Activated T-cell treated with anti-CD3 and anti-CD28 coated beads, Interleukin-2, amount 50 U/mL, for 48 hours (primary cell): ENCODE data around the gene DYRK3.

Experiments
- DNase-seq, 2 experiments: peaks; one replicate each; pipeline ENCODE4 v3.0.0-alpha.2; 2020

Gene DYRK3

GRCh38 chr1:206684478-206685333 lies 49.4 kb downstream of the DYRK3 start, which contains the start of gene MAPKAPK2:
Gene MAPKAPK2 (plus strand): TSS chr1:206684905. CDS start chr1:206685230, 325 bp downstream.
- DNase-seq = peak; percentile 81 to 83

DNA sequence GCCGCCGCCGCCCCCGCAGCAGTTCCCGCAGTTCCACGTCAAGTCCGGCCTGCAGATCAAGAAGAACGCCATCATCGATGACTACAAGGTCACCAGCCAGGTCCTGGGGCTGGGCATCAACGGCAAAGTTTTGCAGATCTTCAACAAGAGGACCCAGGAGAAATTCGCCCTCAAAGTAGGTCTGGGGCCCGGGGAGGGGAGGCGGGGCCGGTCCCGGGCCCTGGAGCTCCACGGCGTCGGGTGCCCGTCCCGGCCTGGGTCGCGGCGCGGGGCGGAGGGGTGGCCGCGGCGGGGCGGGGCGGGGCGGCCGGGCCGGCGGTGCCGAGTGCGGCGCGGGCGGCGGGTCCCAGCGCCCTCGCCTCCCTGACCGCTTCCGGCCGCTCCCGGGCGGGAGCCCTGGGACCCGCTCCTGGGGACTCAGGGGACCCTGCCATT lies 50.0 kb downstream of the DYRK3 start:
- peak; percentile 71 for DNase-seq

GRCh38 chr1:206685769-206686477 lies 50.6 kb downstream of the DYRK3 start:
- DNase-seq = peak; percentile 68 to 70

DNA sequence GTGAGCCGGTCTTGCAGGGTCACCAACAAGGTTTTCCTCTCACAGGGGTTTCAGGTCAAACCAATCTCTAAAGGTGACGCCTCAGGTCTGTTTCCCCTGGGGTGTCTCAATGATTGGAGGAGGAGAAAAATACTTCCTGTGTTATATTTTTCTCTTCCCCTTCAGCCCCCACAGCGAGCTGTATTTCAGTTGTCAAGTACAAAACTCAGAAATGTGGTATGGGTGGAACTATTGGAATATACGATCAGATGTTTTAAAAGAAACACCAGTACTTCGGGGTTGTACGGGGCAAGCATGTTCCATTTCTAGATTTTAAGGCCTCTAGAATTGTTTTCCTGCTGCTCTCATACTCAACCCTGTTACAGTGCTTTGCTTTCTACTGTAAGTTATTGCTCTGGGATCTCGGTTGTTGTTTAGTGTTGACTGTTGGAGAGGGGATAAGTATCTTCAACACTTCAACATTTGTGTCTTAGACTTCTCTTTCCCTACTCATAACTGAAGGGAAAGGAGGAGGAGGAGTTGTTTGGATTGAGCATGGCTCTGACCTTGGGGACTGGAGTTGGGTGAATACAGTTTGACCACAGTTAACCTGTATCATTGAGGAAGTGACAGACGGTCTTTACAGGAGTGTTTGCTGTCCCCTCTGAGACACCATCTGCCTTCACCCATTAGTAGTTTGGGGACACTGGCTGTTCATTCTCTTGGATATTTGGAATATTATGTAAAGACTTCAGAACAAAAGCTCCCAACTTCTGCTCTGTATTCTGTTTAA lies 51.3 kb downstream of the DYRK3 start:
- DNase-seq = no peak

DNA sequence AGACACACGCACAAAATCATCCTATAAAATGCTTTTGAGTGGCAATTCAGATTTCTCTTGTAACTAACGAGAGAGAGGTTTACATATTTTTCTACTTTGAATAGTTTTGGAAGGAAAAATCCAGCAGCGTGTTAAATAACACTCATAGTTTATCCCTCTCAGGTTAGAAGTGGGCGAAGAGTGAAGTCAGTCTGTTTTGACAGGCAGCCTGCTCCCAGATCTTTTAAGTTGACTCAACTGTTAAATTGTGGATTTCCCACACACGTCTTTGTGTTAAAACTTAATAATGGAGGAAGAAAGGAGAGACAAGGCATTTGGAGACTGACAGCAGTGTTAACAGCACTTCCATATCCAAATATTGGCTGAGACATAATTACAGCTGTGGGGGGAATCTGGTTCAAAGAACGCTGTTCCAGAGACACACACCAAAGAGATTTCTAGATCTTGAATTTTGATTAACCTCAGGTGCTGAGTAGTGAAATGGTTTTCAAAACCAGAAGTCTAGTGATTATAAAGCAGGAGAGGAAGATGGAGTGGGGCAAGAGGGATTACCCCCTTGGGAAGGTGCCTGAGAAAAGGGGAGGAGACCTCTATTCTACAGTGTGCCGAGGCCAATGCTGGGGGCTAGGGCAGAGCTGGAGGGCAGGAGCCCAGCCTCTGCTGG lies 52.0 kb downstream of the DYRK3 start:
- DNase-seq = no peak

- no peak for DNase-seq
These were observed 52.6 kb downstream of the DYRK3 start for GRCh38 chr1:206687915-206688442.

- no peak for DNase-seq
These were observed 55.2 kb downstream of the DYRK3 start for GRCh38 chr1:206690516-206690915.

GRCh38 chr1:206691604-206692003 lies 56.3 kb downstream of the DYRK3 start:
- no peak for DNase-seq

DNA sequence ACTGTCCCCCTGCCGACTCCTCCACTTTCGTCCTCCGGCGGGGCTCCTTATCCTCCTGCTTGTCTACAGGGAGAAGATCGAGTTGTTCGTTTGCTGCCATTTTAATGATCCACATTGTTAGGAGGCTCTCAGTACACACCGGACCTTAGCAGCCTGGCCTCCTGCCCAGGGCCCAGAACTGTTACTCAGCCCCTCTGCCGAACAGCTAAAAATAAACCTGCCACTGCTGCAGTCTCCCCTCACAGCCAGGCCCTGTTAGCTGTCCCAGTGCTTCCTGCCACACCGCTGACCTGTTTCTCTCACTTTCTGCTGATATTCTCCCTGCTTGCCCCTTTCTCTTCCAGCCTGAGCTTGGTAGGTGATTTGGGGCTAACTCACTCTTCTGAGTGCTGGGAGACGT lies 57.7 kb downstream of the DYRK3 start:
- no peak for DNase-seq

GRCh38 chr1:206693592-206693991 lies 58.3 kb downstream of the DYRK3 start:
- no peak for DNase-seq

DNA sequence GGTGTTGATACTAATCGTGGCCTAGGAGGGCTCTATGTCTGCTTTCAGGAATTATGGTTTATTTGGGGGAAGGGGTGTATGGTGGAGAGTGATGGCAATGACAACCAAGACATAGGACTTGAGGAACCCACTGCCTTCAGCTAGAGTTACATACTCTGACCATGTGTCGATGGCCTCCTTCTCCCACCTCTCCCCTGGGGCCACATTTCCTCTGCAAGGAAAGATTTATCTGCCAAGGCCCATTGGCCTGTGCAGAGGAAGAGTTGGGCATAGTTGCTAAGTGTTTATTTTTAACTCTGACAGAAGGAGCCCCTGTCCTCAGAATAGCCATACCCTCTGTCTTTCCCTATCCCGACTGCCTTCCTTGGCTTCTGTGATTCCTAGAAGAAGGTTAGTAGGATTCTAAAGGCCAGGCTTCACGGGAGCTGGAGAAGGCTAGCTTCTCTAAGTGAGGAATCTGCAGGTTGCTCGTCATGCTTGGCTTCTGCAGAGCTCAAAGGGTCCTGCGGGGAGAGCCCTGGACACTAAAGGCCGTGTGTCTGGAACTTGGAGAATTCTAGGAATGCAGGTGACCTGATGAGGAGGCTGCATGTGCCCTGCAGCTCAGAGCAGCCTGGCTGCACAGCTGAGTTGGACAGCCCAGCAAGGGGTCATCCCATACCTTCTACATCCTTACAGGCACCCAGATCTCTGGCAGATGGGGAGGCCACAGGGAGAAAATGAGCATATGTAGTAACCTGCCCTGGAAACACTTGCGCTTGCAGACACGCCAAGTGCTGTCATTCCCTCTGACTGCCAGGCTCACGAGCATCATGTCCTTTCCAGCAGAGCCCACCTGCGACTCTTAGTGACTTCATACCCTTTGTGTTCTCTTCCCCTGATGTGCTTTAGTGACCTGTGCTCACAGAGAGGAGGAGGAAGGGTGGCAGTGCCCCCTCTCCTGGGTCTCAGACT lies 59.1 kb downstream of the DYRK3 start:
- no peak for DNase-seq

GRCh38 chr1:206695733-206696132 lies 60.4 kb downstream of the DYRK3 start:
- DNase-seq = no peak

DNA sequence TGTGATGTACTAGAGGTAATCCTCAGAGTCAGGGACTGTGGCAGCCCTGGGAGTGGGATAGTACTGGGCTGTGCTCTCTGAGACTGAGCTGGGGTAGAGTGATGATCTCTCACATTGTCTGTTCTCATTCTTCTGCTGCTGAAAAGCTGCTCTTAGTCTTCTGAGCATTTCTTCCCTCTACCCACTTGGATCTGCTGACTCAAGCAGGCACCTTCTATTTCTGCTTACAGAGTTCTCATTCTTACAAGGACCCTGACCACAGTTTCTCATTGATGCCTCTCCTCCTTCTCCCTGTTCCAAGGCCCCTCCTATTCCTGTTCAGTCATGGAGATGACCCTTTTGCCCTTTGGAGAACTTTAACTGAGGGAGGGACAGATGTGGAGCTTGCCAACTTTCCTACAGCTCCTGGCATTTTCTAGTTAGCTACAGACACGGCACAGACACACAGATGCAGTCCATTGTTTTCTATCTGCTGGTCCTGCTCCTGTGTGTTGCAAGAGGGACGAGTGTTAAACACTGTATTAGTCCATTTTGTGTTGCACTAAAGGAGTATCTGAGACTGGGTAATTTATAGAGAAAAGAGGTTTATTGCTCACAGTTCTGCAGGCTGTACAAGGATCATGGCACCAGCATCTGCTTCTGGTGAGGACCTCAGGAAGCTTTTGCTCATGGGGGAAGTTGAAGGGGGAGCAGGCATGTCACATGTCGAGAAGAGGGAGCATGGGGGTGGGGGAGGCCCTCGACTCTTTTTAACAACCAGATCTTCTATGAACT lies 61.7 kb downstream of the DYRK3 start:
- no peak for DNase-seq

DNA sequence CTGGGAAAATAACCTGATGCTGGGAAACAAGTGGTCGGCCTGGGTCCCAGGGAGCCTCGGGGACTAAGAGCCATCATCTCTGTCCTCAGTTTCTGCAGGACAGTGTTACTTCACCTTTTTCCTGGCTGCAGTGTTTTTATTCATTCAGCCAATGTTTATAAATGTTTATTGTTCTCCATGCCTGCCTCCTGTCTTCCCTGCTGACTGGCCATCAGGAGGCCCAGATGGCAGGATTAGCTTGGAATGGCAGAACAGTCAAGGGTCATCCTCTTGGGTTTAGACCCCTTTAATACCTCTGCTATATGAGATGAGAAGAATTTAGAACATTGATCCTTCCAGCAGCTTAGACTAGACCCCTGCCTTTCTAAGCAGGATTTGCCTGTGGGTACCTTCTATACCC lies 62.7 kb downstream of the DYRK3 start:
- DNase-seq = no peak
